A549 treated with CpdA at 1 μM for 4 hours (cell line): ENCODE results near the gene ZBTB11. TPM values are rescaled to one million over a fixed set of nuclear protein-coding genes. Genes with fewer than 3 reads are reported as not detected.

ENCODE experiments used
- total RNA-seq: library from RNA; stranded (reverse); fragments of 200-300 nt; extraction: Qiagen RNA extraction; gene quantifications from 5 replicates; pipeline ENCODE4 v1.2.3, GENCODE V29; 2022; ENCODE audit warnings: low read depth

ZBTB11 gene
- total RNA-seq = 9.7 to 10.5 TPM (median 10.0 TPM) in 5 replicates

GRCh38 chr3:101676765-101677435 is at the start of gene ZBTB11:
ZBTB11 (minus strand) TSS chr3:101677132; CDS start chr3:101676914, 218 bp downstream.

GRCh38 chr3:101724329-101725193 is 47.6 kb upstream of the ZBTB11 start, which contains the start of gene CEP97:
CEP97 (plus strand) TSS chr3:101724614; CDS start chr3:101724677, 63 bp downstream.

Other genes with a start within 250 kb of the ZBTB11 start
- 1.7 to 2.5 TPM (median 2.3 TPM) in 5 replicates for gene SENP7, start 163.9 kb downstream of the ZBTB11 start, total RNA-seq
- 31.3 to 37.5 TPM (median 34.0 TPM) in 5 replicates for gene TRMT10C, start 115.3 kb downstream of the ZBTB11 start, total RNA-seq
- gene PCNP, start 103.0 kb downstream of the ZBTB11 start, total RNA-seq = 101 to 126 TPM (median 107 TPM) in 5 replicates
- 1,643 to 1,995 TPM (median 1,710 TPM) in 5 replicates for gene RPL24, start 9.6 kb upstream of the ZBTB11 start, total RNA-seq
- gene CEP97, start 47.5 kb upstream of the ZBTB11 start, total RNA-seq = 3.8 to 6.0 TPM (median 5.0 TPM) in 5 replicates
- gene NXPE3, start 102.1 kb upstream of the ZBTB11 start, total RNA-seq = 22.1 to 27.3 TPM (median 24.2 TPM) in 5 replicates
- gene NFKBIZ, start 172.4 kb upstream of the ZBTB11 start, total RNA-seq = 5.1 to 8.1 TPM (median 6.8 TPM) in 5 replicates